ENCODE measurements around the gene TENT5A.

TENT5A gene

GRCh38 chr6:81697559-81697958, 54.9 kb downstream of the TENT5A start:
- DNase-seq = no peak

GRCh38 chr6:81696524-81696923, 56.0 kb downstream of the TENT5A start:
- DNase-seq = no peak
